NCI-H2196 (cell line): ENCODE data around the gene TTC9B.

Experiments used
- DNase-seq: peaks from one replicate; lab custom pipeline; 2025; ENCODE audit not compliant: unreplicated experiment; lab: John Stamatoyannopoulos, UW

Gene TTC9B

DNA sequence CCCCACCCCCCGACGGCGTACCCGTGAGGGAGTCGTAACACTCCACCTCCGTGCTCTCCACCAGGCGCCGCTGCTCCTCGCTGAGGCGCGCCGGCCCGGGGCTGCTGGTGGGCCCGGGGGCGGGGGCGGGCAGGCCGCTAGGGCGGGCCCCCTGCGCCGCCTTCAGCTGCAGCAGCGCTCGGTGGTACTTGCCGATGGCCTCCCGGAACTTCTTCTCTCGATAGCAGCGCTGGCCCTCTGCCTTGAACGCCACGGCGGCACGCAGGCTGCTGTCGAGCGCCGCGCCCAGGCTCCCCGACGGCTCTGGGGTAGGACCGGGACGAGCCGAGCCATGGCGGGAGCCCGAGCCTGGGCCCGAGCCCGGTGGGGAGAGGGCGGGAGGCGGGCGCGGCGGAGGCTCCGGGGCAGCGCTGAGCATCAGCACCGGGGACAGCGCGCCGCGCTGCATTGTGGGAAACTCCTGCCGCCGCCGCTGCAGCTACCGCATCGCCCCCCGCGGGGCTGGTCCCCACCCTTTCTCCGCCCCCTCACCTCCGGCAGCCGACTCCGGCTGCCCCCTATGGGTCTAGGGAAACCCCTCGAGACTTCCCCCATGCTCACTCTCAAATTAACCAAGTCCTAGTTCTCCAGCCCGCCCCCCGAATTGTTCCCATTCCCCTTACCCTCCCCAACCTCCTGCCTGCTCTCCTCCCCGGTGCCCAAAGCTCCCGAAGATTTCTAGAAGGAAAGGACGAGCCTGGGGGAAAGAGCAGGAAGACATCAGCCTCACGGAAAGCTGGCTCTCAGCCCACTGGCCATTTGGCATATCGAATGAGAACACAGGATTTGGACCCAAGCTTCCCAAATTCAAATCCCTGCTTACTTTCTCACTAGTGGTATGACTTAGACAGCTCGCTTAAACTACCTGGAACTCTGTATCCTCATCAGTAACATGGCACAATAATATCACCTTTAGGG lies at the start of gene TTC9B:
Gene TTC9B, minus strand, starts transcription at position 451 of the 957 bp plus-strand sequence. Its CDS starts 3 bp downstream, at position 448.
- no peak for DNase-seq

DNA sequence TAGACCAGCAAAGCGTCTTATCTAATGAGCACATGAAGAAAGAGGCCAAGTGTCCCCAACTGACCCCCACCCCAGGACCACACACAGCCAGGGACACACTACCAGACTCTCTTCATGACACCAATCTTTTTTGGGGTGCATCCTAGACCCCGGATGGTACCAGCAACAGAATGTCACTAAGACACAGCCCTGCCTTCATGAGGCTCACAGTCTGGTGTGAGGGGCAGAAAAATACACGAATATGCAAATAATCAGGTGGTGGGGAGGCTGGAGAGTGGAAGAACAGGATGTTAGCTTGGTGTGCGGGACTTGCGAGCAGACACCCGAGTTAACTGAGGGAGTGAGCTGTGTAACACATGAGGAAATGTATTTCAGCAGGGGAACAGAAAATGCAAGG lies 49.4 kb upstream of the TTC9B start:
- DNase-seq, result no peak

DNA sequence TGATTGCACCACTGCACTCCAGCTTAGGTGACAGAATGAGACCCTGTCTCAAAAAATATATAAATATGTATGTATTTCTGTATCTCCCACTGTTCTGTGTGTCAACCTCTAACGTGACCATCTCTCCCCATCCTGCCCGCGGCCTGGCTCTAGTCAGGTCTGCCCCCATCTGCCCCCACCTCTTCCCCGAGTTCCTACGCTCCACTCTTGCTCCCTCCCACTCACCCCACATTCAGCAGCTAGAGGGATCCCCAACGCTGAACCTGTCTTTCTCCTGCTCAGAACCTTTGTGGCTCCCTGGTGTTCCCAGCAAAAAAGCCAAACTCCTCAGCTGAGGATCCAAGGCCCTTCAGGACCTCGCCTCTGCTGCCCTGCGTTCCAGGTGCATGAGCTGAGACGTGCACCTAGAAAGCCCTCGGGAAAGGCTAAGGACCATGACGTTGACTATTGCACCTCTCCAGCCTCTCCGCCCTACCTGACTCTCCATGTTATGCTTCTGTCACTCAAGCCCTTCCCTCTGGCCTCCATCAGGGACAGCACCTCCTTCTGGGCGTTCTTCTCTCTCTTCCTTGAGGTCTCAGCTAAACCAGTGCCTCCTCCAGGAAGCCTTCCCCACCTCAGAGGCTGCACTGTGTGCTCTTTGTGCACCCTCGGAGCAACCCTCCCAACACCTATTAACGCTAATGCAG lies 48.9 kb upstream of the TTC9B start:
- DNase-seq, result no peak

DNA sequence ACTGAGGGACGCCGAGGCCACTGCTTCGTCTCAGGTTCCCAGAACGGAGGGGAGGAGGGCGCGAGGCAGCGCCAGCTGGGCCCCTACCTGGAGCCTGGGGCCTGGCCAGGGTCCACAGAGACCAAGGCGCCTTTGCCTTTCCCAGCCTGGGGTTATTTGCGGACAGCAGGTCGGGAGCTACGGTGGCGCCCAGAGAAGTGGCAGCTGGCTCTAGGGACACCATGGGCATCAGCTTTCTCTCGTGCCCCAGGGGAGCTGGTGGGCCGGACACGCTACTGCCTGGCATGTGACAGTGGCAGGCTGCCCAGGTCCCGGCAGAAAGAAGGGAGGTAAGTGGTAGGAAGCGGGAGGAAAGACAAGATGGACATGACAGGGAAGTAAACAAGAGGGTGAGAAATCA lies 47.9 kb upstream of the TTC9B start:
- DNase-seq, result peak; percentile 79

DNA sequence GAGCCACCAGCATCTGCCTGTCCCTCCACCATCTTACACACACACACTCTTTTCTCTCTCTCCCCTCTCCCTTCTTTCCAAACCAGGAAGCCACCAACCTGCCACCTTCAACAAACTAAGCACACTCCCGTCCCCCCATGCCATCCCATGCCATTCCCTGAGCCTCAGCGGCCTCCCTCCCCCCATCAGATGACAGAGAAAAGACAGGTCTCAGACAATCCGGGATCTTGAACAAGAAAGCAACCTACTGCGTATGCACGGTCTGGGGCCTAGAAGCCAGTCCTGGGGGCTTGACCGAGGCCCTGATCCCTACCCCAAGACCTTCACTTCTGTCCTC lies 47.5 kb upstream of the TTC9B start:
- no peak for DNase-seq

DNA sequence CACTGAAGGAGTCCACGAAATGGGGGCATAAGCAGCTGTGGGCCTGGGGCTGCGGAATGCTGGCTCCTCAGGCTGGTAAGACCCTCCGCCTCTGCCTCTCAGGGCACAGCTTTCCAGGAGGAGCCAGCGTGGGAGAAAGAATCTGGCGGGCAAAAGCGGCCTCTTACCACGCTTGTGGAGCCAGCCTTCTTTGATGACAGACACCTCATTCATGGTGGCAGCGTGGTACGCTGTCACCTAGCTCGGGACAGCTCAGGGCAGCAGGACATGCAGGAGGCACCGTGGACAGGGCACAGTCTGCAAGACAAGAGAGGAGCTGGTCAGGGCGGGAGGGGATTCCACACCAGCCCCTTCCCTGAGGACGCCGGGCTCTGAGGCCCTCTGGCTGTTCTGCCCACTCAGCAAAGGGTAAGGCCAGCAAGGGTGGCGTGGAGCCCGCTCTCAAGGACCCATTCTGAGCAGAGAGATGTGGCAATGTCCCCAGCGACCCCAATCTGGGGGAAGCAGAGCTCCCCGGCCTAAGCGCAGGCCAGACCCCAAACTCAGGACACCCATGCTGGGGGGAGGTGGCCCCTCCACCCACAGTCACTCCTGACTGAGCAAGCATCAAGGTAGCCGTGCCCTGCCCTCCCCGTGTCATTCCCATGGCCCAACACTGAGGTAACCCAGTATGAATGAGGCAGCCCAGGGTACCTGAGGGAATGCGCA lies 47.0 kb upstream of the TTC9B start:
- no peak for DNase-seq

DNA sequence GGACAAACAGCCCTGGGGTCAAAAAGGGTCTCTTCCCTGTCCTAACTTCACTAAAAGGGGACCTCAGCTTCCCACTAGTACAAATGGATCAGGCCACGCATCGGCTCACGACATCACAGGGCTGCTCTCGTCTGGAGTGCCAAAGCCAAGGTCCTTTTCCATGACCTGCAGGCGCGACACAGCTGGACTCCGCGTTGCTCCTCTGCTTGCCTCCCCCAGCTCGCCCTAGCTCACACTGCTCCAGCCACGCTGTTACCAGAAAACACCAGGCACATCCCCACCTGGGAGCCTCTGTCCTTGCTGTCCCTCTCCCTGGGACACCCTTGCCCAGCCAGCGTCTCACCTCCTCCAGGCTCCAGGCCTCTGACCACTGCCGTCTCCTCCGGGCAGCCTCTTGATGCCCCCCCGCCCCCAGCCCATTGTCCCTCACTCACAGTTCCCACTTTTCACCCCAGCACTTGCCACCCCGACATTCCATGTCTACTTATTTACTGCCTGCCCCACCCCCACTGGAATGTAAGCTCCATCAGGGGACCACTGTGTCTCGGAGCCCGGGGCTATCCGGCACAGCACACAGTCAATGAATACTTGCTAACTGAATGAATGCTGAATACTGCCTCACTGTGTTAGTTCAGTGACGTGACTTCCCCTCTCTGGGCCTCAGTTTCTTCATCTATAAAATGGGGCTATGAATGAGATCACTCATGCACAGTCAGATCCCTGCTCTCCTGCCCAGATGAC lies 46.3 kb upstream of the TTC9B start:
- no peak for DNase-seq

DNA sequence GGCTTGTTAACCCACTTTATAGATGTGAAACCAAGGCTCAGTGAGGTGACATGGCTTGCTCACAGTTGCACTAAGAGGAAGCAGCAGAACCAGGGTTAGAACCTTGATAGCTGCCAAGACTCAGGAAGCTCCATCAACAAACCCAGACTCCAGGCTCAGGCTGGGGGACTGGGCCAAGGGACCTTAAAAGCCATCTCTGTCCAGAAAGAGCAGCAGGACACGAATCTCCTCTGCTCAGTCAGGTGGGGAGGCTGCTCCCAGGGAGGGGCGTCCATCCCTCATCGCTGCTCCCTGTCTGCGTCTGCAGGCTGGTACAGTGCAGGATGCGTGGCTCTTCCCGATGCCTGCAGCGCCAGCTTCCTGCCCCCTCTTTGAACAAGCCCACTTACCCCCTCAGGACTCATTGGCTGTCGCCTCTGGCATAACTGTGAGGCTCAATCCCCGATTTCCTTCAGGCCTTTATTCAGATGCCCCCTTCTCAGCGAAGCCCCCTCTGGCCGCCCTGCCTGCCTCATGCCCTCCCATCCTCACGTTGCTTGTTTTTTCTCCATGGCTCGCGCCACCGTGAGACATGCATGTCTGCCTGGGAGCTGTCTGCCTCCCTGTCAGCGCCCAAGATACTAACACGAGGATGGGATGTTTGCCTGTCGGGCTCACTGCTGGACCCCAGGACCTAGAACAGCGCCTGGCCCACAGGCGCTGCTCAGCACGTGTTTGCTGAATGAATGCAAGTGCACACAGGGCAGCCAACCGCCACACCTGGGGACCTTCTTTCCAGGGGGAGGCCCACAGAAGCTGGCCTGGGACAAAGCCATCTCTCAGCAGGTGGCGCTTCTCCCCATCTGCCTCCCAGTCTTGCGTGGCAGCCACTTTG lies 45.5 kb upstream of the TTC9B start:
- DNase-seq, result no peak

DNA sequence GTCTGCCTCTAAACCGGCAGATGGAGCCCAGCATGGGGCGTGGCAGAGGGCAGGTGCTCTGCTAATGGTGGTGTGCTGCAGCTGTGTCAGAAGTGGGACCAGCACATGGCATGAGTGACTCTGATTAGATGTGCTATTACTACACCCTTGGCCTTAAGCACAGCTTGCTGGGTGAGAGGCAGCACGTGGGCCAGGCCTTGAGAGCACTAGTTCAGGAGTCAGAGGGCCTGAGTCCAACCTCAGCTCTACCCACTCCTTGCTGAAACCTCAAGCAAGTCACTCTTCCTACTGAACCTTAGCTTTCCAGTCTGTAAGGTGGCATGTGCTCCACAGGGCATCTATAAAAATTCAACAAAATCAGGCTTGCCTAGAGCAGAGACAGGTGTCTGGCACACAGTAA lies 44.2 kb upstream of the TTC9B start:
- no peak for DNase-seq

DNA sequence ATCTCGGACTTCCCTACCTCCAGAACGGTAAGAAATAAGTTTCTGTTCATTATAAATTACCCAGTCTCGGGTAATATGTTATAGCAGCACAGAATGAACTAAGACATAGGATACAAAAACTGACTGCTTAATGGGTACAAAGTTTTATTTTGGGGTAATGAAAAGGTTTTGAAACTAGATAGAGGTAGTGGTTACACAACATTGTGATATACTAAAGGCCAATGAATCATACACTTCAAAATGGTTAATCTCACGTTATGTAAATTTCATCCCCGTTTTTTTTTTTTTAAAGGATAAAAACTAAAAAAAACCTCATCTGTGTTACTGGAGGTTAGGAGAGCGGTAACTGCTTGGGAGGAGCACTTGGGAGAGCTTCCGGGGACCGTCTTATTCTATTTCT lies 43.4 kb upstream of the TTC9B start:
- DNase-seq, result no peak

DNA sequence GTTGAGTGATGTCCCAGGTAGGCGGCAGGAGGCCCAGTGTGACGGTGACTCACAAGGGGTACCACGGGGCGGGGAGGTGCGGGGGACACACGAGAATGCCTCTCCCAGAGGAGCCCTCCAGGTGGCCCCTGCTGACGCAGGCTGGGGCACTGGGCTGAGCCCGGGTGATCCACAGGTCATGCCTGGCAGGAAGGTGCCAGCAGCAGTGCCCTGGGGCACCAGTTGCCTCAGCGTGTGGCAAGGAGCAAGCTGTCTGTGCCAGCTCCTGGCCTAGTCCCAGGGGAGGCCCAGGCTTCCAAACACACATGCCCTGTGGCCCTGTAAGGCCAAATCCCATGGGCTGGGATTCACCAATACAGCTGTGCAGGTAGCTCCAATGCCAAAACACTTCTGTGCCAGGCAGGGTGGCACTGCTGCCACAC lies 38.9 kb upstream of the TTC9B start:
- DNase-seq, result peak; percentile 66

DNA sequence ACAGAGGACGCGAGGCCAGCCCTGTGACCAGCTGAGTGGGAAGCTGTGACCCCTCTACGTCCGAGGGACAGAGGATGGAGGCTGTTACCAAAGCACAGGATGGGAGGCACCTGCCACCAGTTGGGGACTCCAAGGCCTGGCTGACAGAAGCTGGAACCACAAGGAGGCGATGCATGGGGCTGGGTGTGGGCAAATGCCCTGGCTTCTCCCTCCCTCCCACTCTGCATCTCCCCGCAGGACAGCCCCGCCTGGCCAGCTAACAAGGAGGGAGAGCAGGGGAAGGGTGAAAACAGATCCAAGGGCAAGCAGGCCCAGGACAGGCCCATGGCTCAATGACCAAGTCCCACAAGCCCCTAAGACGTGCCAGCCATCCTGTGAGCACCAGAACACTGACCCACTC lies 38.3 kb upstream of the TTC9B start:
- DNase-seq, result no peak

DNA sequence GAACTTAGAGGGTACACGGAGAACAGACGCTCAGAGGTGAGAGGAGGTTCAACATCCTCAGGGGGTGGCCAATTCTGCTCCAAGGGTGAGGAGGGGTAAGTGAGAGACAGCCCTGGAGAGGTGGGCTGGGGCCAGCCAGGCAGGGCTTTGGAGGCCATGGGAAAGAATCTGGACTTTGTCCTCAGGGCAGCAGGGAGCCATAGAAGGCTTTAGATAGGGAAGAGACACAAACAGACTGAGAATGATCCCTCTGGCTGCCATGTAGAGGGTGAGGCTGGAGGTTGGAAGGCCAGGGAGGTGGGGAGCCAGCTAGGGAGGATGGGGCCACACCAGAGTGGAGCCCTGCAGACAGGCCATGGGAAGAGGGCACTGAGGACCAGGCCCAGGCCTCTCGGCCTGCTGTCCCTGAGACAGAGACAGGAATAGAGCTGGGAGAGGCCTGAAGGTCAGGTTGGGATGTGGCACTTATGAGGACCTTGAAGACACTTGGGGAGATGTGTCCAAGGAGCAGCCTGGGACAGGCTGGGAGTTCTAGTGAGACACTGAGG lies 37.5 kb upstream of the TTC9B start:
- no peak for DNase-seq

DNA sequence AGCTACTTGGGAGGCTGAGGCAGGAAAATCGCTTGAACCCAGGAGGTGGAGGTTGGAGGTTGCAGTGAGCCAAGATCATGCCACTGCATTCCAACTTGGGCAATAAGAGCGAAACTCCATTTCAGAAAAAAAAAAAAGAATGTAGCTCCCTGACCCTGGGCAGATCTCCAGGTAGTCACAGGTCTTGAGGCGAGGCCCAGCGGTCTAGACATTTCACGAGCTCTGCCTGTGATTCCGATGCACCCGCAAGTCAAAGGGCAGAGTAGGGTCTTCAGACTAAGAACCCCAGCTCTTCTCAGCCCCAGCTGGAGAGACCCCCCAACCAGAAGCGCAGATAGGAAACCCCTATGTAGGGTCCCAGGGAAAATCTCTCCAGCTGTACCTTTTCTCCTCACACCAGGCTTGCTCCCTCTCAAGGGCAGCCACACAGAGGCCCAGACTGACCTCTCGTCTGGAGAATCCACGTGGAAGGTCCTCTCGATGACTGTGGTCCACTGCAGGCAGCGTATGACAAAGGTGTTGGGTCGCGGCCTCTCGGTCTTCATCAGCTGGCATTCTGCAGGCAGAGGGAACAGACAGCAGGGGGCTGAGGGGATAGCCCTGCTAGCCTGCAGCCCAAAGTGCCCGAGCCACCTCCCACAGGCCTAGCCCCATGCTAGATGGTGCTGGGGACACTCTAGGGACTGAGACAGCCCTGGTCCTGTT lies 36.7 kb upstream of the TTC9B start:
- no peak for DNase-seq

DNA sequence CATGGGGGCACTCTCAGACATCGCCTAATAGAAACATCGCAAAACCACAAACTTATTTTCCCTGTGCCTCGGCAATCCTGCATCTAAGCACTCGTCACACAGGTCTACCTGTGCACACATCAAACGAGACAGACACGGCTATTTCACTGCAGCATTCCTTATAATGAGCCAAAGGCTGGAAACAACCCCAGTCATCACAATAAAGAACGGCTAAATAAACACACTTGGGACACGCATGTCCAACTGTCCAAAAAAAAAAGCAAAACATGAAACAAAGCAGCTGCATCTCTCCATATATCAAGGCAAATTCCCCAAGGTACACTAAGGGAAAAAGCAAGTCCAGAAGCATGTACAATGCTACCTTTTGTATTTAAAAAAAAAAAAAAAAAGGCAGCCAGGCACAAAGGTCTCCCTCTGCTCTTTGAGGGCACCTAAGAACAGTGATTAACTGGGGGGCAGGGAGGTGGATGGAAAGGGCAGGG lies 35.5 kb upstream of the TTC9B start:
- DNase-seq, result no peak

DNA sequence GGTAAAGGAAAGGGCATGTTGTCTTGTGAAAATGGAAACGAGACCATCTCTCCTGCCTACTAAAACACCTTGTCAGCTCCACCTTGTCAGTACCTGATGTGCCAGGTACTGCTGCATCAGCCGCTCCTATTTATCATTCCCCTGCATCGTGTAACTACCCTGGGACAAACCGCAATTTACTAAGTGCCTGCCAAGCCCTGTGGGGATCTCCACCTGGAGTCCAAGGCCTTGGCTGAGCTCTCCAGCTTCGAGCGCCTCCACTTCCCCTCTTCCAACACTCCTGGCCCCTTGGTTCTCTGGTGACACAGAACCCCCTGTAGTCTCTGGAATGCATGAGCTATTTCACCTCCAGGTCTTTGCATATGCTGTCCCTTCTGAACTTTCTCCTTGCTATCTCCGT lies 34.2 kb upstream of the TTC9B start:
- no peak for DNase-seq

DNA sequence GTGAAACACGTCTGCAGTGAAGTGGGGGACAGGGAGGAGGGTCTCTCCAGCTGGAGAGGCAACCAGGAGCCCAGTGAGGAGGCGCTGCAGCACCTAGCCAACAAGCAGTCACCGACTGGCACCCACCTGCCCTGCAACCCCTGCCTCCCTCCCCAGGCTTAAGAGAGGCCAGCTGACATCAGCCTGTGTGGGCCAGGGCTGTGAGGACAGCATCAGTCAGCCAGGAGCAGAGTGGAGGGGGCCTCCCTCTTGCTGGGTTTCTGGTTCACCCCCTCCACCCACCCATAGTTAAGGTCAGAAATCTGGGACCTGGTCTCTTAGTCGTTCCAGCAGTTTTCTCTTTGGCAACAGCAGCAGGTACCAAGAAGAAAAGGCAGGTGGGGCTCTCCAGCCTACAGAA lies 33.8 kb upstream of the TTC9B start:
- DNase-seq, result no peak

DNA sequence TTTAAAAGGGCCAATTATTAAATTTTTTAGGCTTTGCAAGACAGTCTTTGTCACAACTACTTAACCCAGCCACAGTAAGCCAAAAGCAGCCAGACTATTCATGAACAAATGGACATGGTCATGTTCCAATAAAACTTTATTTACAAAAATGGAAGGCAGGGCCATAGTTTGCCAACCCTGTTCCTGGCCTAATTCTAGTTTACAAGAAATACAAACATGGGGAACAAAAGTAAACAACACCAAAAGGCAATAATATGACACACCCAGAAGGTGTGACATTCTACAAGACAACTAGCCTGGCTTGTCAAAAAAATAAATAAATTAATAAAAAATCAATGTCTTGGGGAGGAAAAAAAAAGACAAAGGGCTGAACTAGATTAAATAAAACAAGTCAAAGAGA lies 33.1 kb upstream of the TTC9B start:
- no peak for DNase-seq

DNA sequence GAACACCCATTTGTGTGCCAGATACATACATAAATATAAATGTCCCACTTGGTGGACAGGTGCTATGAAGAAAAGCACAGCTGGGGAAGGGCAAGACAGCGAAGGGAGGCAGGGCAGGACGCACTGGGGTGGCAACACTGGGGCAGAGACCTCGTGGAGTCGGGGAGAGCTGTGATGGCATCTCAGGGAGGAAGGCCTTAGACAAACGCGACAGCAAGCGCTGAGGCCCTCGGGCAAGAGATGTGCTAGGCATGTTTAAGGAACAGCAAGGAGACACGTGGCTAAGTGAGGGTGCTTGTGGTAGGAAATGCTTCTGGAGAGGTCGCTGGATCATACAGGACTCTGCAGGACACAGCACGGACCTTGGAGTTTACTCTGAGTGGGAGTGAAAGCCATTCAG lies 31.6 kb upstream of the TTC9B start:
- no peak for DNase-seq
